ENCODE data around the gene ZCCHC24. TPM values are rescaled to one million over a fixed set of nuclear protein-coding genes. Genes with fewer than 3 reads are reported as not detected.
A peak's percentile ranks its signal among the peaks of the same experiment; 100 is the strongest.

ZCCHC24 gene
- total RNA-seq, 2 experiments from 2014 or later: 0.52 to 0.73 TPM

DNA sequence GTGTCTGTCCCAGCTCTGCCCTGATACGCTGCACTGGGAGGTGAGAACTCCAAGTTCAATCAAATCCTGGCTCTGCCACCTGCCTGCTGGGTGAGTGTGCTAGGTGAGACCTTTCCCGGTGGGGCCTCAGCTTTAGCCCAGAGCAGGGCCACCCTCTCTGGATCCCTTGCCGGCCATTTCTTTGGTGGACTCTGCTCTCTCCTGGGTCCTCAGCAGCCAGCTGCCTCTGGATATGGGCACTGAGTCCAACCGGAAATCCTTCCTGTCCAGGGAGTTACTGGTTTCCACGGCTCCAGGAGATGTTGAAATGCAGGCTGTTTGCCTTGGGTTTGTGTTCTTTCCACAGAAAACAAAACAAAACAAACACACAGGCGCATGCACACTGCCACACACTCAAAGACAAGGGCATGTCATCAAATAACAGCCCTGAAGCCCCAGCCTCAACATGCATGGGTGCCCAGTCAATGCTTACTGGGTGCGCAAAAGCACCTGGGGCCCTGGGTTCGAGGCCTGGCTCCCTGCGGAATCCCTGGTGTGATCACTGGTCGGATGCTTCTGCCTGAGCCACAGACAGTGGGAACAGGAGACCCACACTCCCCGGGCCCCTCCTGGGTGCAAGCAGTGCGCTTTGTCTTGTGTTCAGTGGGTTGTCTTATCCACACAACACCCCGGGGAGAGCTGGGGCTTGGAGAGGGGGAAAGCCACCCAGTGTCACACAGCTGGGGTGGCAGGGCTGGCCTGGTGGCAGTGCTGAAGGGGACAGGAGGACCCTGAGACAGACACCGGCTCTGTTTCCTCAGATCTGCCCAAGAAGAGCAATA lies 65.1 kb downstream of the ZCCHC24 start:
- no peak for DNase-seq
- Mint-ChIP-seq H3K27ac (no peak overlapping the region), H3K4me1 (no peaks in the 10 kb centered on the region), H3K36me3 (ENCODE audit: low read depth) (no peaks in the 10 kb centered on the region), H3K9me3 (no peaks in the 10 kb centered on the region), H3K27me3 (no peaks in the 10 kb centered on the region), H3K4me3 (no peak overlapping the region)
- CTCF ChIA-PET: no interaction called here
- POLR2A ChIA-PET: no interaction called here

DNA sequence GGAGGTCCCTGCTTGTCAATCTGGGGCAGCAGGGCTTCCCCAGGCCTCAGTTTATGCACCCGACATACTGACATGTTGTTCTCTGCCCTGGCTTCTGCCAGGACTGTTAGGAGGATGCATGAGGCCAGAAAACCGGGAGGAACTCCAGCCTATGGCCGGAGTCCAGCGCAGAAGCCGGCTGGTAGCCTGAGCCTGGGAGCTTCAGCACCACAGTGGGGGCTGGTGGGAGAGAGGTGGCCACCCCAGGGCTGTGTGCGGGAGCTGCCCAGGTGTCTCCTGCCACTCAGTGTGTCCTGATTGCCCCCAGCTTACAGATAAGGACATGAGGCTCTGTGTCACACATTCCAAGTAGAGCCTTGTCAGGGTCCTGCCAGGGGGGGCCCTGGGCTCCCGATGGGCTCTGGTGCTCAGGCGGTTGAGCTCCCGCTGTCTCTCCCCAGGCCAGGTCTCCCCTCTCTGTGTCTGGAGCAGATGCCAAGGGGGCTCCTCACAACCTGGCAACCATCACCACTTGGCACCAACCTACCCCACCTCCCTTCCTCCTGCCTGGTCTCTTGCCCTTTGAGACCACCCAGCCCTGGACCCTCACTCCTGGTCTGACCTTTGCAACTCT lies 65.8 kb downstream of the ZCCHC24 start:
- CTCF ChIA-PET: no interaction called here
- H3K27ac Mint-ChIP-seq: no peak overlapping the region
- no peaks in the 10 kb centered on the region for H3K36me3 Mint-ChIP-seq (ENCODE audit: low read depth)
- POLR2A ChIA-PET: no interaction called here
- no peak overlapping the region for H3K4me3 Mint-ChIP-seq
- H3K4me1 Mint-ChIP-seq: peaks cover 1% of the 10 kb centered on the region
- no peaks in the 10 kb centered on the region for H3K27me3 Mint-ChIP-seq
- DNase-seq: no peak
- H3K9me3 Mint-ChIP-seq: no peaks in the 10 kb centered on the region

DNA sequence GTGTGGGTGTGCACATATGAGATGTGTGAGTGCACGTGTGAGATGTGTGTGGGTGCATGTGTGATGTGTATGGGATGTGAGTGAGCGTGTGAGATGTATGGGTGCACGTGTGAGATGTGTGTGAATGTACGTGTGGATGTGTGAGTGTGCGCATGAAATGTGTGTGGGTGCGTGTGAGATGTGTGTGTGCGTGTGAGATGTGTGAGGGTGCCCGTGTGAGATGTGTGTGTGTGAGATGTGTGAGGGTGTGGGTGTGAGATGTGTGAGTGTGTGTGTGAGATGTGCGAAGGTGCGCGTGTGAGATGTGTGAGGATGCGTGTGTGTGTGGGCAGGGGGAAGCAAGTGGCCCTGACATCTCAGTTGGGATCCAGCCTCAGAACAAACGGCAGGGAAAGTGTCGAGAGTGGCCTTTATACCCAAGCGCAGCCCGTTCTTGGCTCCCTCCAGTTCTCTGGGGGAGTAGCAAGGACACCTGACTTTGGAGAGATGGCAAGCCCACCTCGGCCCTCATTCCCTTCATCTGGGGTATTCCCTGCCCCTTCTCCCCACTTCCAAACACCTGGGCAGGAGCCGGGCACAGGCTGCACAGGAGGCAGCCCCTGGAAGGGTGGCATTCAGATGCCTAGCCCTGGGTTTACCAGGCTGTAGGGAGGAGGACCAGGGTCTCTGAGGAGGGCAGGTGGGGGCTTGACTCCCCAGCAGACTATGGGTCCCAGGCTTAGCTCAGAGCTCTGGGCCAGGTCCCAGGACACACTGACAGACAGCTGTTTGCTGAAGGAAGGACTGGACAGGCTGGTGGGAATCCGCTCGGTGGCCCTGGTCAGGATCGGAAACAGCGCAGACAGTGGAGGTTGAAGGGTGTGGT lies 66.5 kb downstream of the ZCCHC24 start:
- H3K4me1 Mint-ChIP-seq: peaks cover 2% of the 10 kb centered on the region
- no peaks in the 10 kb centered on the region for H3K27me3 Mint-ChIP-seq

DNA sequence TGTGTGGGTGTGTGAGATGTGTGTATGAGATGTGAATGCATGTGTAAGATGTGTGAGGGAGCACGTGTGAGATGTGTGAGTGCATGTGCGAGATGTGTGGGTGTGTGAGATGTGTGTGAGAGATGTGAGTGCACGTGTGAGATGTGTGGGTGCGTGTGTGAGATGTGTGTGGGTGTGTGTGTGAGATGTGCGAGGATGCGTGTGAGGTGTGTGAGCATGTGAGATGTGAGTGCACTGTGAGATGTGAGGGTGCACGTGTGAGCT lies 67.1 kb downstream of the ZCCHC24 start:
- H3K27me3 Mint-ChIP-seq: no peaks in the 10 kb centered on the region
- ChIA-PET CTCF (no interaction called here), POLR2A (no interaction called here)
- peaks cover 2% of the 10 kb centered on the region for H3K4me1 Mint-ChIP-seq
- no peak for DNase-seq
- no peak overlapping the region for H3K27ac Mint-ChIP-seq
- H3K9me3 Mint-ChIP-seq: no peaks in the 10 kb centered on the region
- H3K36me3 Mint-ChIP-seq (ENCODE audit: low read depth): no peaks in the 10 kb centered on the region
- H3K4me3 Mint-ChIP-seq: no peak overlapping the region

More for the DNA sequence above, 66.5 kb downstream of the ZCCHC24 start:
- ChIA-PET CTCF (no interaction called here), POLR2A (no interaction called here)
- Mint-ChIP-seq H3K9me3 (no peaks in the 10 kb centered on the region), H3K27ac (no peak overlapping the region), H3K36me3 (ENCODE audit: low read depth) (no peaks in the 10 kb centered on the region), H3K4me3 (no peak overlapping the region)
- no peak for DNase-seq

DNA sequence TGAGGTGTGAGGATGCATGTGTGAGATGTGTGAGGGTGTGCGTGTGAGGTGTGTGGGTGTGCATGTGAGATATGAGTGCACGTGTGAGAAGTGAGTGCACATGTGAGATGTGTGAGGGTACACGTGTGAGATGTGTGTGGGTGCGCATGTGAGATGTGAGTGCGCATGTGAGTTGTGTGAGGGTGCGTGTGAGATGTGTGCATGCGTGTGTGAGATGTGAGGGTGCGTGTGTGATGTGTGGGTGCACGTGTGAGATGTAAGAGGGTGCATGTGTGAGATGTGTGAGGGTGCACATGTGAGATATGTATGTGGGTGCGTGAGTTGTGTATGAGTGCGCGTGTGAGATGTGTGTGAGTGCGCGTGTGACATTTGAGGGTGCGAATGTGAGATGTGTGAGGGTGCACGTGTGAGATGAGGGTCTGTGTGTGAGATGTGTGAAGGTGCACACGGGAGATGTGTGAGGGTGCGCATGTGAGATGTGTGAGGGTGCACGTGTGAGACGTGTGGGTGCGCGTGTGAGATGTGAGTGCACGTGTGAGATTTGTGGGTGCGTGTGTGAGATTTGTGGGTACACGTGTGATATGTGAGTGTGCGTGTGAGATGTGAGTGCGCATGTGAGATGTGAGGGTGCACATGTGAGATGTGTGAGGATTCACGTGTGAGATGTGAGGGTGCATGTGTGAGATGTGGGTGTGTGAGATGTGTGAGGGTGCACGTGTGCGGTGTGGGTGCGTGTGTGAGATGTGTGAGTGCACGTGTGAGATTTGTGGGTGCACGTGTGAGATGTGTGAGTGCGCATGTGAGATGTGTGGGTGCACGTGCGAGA lies 67.7 kb downstream of the ZCCHC24 start:
- peaks cover 2% of the 10 kb centered on the region for H3K4me1 Mint-ChIP-seq
- no peaks in the 10 kb centered on the region for H3K27me3 Mint-ChIP-seq
- H3K36me3 Mint-ChIP-seq (ENCODE audit: low read depth): no peaks in the 10 kb centered on the region
- DNase-seq: no peak
- no peaks in the 10 kb centered on the region for H3K9me3 Mint-ChIP-seq
- CTCF ChIA-PET: no interaction called here
- no peak overlapping the region for H3K4me3 Mint-ChIP-seq
- H3K27ac Mint-ChIP-seq: no peak overlapping the region
- POLR2A ChIA-PET: no interaction called here

DNA sequence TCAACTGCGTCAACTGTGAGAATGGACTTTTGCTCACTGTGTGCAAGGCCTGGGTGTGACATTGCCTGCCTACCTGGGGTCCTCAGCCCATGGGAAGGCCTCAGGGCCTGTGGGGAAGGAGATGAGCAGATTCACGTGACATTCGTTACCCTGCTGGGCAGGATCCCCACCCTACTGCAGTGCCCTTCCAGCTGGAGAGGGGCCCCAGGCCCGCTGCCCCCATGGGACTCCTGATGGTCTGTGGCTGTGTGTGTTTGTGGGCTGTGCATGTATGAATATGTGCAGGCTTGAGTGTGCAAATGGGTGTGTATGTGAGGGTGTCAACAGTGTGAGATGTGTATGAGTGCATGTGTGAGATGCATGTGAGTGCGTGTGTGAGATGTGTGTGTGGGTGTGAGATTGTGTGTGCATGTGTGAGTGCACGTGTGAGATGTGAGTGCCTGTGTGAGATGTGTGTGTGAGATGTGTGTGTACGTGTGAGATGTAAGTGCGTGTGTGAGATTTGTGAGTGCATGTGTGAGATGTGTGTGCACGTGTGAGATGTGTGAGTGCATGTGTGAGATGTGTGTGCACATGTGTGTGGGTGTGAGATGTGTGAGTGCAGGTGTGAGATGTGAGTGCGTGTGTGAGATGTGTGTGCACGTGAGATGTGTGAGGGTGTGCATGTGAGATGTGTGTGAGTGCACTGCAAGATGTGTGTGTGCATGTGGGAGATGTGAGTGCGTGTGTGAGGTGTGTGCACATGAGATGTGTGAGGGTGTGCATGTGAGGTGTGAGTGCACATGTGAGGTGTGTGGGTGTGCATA lies 68.5 kb downstream of the ZCCHC24 start:
- Mint-ChIP-seq H3K27ac (no peak overlapping the region), H3K4me1 (peaks cover 2% of the 10 kb centered on the region), H3K4me3 (no peak overlapping the region), H3K27me3 (peaks cover 5% of the 10 kb centered on the region), H3K36me3 (ENCODE audit: low read depth) (no peaks in the 10 kb centered on the region), H3K9me3 (no peaks in the 10 kb centered on the region)
- ChIA-PET POLR2A (no interaction called here), CTCF (interaction anchor here (1.3 kb wide), 1 partner anchor 30 kb away, joined by 3 read pairs; no protein-coding TSS in a partner anchor)
- DNase-seq: no peak

DNA sequence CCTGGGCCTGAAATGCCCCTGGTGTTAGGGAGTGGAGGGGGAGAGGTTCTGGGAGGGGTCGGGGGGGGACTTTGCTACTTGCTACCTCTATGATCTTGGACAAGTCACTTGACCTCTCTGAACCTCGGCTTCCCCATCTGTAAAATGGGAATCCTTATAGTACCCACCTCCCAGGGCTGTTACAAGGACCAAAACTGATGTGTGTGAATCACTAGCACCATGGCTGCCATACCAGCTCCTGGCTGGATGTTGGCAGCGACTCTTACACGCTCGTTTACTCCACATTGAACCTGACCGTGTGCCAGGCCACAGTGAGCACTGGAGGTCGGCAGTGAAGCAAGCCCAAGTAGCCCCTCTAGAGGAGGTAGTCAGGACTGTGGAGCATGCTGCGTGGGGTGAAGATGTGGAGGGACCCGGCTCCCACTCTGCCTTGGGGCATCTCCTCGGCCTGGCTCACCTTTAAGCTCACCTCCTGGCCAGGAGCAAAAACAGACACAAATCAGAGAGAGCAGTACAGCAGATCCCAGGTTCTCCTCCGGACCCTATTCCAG lies 69.3 kb downstream of the ZCCHC24 start:
- peaks cover 9% of the 10 kb centered on the region for H3K27me3 Mint-ChIP-seq
- no peak for DNase-seq
- peaks cover 2% of the 10 kb centered on the region for H3K9me3 Mint-ChIP-seq
- CTCF ChIA-PET: interaction anchor here (0.9 to 1.3 kb wide), 3 partner anchors 12 to 109 kb away, joined by 3 to 5 read pairs (median 4); no protein-coding TSS in a partner anchor
- no peak overlapping the region for H3K4me3 Mint-ChIP-seq
- H3K4me1 Mint-ChIP-seq: peaks cover 2% of the 10 kb centered on the region
- H3K27ac Mint-ChIP-seq: no peak overlapping the region
- no peaks in the 10 kb centered on the region for H3K36me3 Mint-ChIP-seq (ENCODE audit: low read depth)
- POLR2A ChIA-PET: no interaction called here

DNA sequence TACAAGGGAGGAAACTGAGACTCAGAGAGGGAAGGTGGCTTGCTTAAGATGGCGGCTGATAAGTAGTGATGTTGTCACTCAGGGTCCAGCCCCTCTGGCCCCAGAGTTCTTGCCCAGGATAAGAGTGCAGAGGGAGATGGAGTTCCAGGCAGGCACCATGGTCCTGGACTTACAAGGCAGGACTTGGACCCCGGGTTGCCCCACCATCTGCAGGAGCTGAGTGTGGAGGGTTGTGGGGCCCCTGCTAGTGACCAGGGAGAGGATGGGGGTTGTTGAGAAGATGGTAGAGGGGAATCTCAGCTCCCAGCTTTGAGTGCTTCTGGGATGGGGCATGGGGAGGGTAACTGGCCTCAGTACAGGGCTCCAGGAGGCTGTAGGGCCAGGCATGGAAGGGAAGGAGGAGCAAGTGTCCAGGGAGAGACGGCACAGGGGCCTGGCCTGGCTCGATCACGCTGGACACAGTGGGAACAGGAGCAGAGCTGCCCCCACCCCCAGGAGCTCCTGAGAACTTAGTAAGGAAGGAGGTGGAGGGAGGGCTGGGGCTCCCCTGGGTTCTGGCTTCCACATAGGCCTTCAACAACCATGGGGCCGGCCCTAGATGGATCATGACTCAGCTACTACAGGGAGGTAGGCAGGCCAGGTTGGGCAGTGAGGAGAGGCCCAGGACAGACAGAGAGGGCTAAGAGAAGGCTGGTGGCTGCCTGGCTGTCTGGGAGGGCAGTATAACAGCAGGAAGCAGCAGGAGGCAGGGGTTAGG lies 69.9 kb downstream of the ZCCHC24 start:
- CTCF ChIA-PET: interaction anchor here (0.9 to 2.3 kb wide), 4 partner anchors 9 to 108 kb away, joined by 3 to 13 read pairs (median 4); no protein-coding TSS in a partner anchor
- Mint-ChIP-seq H3K4me1 (peaks cover 2% of the 10 kb centered on the region), H3K27me3 (peaks cover 9% of the 10 kb centered on the region), H3K27ac (no peak overlapping the region), H3K4me3 (no peak overlapping the region), H3K36me3 (ENCODE audit: low read depth) (no peaks in the 10 kb centered on the region), H3K9me3 (peaks cover 2% of the 10 kb centered on the region)
- POLR2A ChIA-PET: no interaction called here
- DNase-seq: no peak

DNA sequence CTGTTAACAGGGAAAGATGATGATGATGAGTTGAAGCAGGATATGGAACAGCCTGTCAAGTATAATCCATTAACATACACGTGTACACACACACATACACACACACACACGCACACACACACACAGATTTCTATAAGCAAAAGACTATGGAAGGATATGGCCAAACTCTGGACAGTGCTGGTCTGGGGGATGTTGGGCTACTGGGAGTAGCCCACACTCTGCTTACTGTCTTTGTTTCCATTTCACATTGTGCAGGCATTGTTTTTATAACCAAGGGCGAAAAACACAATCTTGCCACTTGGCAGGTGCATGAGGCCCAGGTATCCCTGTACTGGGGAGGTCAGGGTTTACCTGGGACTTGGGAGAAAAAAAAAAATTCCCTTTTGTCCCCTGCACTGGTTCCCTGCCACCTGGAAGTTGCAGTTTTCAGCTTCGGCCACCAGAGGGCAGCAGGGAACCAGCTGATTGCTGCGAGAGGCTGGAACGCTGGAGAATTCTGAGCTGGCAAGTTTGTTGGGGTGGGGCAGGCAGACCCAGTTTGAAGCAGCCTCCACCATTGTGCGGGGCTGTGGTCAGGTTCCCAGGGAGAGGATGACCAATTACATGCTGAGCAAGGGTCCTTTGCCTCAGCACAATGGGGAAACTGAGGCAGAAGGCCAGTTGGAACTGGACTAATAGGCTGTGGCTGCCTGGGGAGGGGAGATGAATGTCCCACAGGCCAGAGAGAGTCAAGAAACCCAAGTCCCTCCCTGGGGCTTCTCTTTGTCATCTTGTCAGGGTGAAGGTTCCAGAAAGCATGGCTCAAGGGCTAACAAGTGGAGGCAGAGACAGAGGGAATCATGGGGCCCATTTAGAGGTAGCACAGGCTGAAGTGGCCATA lies 70.9 kb downstream of the ZCCHC24 start:
- Mint-ChIP-seq H3K27ac (no peak overlapping the region), H3K36me3 (ENCODE audit: low read depth) (no peaks in the 10 kb centered on the region), H3K4me1 (peaks cover 2% of the 10 kb centered on the region), H3K9me3 (peaks cover 2% of the 10 kb centered on the region), H3K27me3 (peaks cover 9% of the 10 kb centered on the region), H3K4me3 (no peak overlapping the region)
- POLR2A ChIA-PET: no interaction called here
- CTCF ChIA-PET: interaction anchor here (0.6 to 2.3 kb wide), 29 partner anchors 8 to 1168 kb away, joined by 3 to 13 read pairs (median 3); no protein-coding TSS in a partner anchor
- peak; percentile 77 for DNase-seq

DNA sequence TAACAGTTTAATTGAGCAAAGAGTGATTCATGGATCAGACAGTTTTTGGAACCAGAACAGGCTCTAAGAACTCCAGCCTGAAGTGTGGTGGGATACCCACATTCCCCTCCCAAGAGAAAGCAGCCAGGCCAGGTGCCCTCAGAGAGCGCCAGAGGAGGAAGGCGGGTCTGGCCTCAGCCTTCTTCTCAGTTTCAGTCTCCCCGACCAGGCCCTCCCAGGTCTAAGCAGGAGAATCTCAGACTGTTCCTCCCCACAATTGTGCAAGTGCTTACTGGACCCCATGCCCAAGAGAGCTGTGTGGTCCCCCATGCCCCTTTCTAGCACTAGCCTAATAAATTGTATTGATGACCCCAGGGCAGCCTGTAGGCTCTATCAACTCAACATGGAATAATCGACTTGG lies 72.6 kb downstream of the ZCCHC24 start:
- no peak for DNase-seq
- ChIA-PET POLR2A (no interaction called here), CTCF (interaction anchor here (2.1 to 2.2 kb wide), 2 partner anchors 24 to 95 kb away, joined by 6 to 11 read pairs; no protein-coding TSS in a partner anchor)
- Mint-ChIP-seq H3K27me3 (peaks cover 11% of the 10 kb centered on the region), H3K4me3 (no peak overlapping the region), H3K4me1 (peaks cover 2% of the 10 kb centered on the region), H3K27ac (no peak overlapping the region), H3K36me3 (ENCODE audit: low read depth) (no peaks in the 10 kb centered on the region), H3K9me3 (peaks cover 2% of the 10 kb centered on the region)

Measured in activated CD4-positive, alpha-beta T cell treated with anti-CD3 and anti-CD28 coated beads, Interleukin-2, amount 10 ng/mL, durations not matched to agents 7 days and 5 days (primary cell).